Hepatocyte (in vitro differentiated cells): Measurements from ENCODE around the gene ABCE1. TPM values are rescaled to one million over a fixed set of nuclear protein-coding genes. Genes with fewer than 3 reads are reported as not detected.

Experiments
- DNase-seq: peaks from one replicate; pipeline ENCODE4 v3.0.0-alpha.2; 2016; ENCODE audit warnings: low spot score
- H2AFZ ChIP-seq: fragments of 200-600 bp; sonication (generic); 2 replicates; pipeline ENCODE4 v1.6.0; 2016; ENCODE audit warnings: antibody characterized with exemption, mild to moderate bottlenecking
- H3K27ac ChIP-seq: fragments of 200-600 bp; sonication (generic); 2 replicates; pipeline ENCODE4 v1.5.1; 2016; ENCODE audit warnings: mild to moderate bottlenecking
- H3K27me3 ChIP-seq: fragments of 200-600 bp; sonication (generic); 2 replicates; pipeline ENCODE4 v1.6.1; 2016
- H3K36me3 ChIP-seq: fragments of 200-600 bp; sonication (generic); replicated peaks from 2 replicates; pipeline ENCODE4 v1.5.1; 2016; ENCODE audit warnings: low read depth; ENCODE audit not compliant: insufficient read depth
- H3K4me1 ChIP-seq: fragments of 200-600 bp; sonication (generic); 2 replicates; pipeline ENCODE4 v1.5.1; 2016; ENCODE audit warnings: mild to moderate bottlenecking, moderate library complexity; ENCODE audit not compliant: insufficient read depth
- H3K4me2 ChIP-seq: fragments of 200-600 bp; sonication (generic); 2 replicates; pipeline ENCODE4 v1.6.0; 2016
- H3K4me3 ChIP-seq: fragments of 200-600 bp; sonication (generic); 2 replicates; pipeline ENCODE4 v1.5.1; 2016; ENCODE audit warnings: mild to moderate bottlenecking
- H3K79me2 ChIP-seq: fragments of 200-600 bp; sonication (generic); 2 replicates; pipeline ENCODE4 v1.6.0; 2017; ENCODE audit warnings: mild to moderate bottlenecking
- H3K9me2 ChIP-seq: fragments of 200-600 bp; sonication (generic); replicated peaks from 2 replicates; pipeline ENCODE4 v1.6.0; 2017; ENCODE audit warnings: mild to moderate bottlenecking; ENCODE audit not compliant: insufficient read depth
- H3K9me3 ChIP-seq: fragments of 200-600 bp; sonication (generic); 2 replicates; pipeline ENCODE4 v1.5.1; 2016; ENCODE audit warnings: low read depth, mild to moderate bottlenecking
- H4K20me1 ChIP-seq: fragments of 200-600 bp; sonication (generic); 2 replicates; pipeline ENCODE4 v1.6.0; 2016; ENCODE audit warnings: mild to moderate bottlenecking; ENCODE audit not compliant: insufficient read depth, poor library complexity, severe bottlenecking
- EZH2 ChIP-seq: fragments of 200-600 bp; sonication (generic); IDR thresholded peaks from 2 replicates; pipeline ENCODE4 v1.6.1; 2016; ENCODE audit warnings: antibody characterized with exemption, mild to moderate bottlenecking, borderline replicate concordance
- EZH2phosphoT487 ChIP-seq: fragments of 200-600 bp; sonication (generic); IDR thresholded peaks from one replicate; pipeline ENCODE4 v1.6.1; 2018; ENCODE audit warnings: antibody characterized with exemption, mild to moderate bottlenecking, low read depth, moderate library complexity; ENCODE audit not compliant: unreplicated experiment, severe bottlenecking
- WGBS: methylation state at CpG from one replicate; pipeline ENCODE4 v1.1.6; 2016; ENCODE audit warnings: low lambda C conversion rate; ENCODE audit errors: missing lambda C conversion rate; 5-methylcytosine and 5-hydroxymethylcytosine counted together
- polyA plus RNA-seq: library from polyadenylated mRNA; unstranded; fragments of >200 nt; fragmentation: Nextera tagmentation; extraction: Ambion mirVana; gene quantifications from 2 replicates; pipeline ENCODE4 v1.2.1, GENCODE V29; 2016
- total RNA-seq: library from RNA; depleted of rRNA; stranded (reverse); fragments of >200 nt; gene quantifications from 2 replicates; pipeline ENCODE4 v1.2.3, GENCODE V29; 2014
- TF ChIP-seq, protein P1 (sequence below): fragments of 200-600 bp; sonication (generic); IDR thresholded peaks from 2 replicates; pipeline ENCODE4 v1.5.1; 2016; ENCODE audit warnings: antibody characterized with exemption, mild to moderate bottlenecking; ENCODE audit not compliant: poor library complexity

ABCE1 gene
- total RNA-seq (68.8 and 82.4 TPM in 2 replicates), polyA plus RNA-seq (24.3 and 27.1 TPM in 2 replicates)

DNA sequence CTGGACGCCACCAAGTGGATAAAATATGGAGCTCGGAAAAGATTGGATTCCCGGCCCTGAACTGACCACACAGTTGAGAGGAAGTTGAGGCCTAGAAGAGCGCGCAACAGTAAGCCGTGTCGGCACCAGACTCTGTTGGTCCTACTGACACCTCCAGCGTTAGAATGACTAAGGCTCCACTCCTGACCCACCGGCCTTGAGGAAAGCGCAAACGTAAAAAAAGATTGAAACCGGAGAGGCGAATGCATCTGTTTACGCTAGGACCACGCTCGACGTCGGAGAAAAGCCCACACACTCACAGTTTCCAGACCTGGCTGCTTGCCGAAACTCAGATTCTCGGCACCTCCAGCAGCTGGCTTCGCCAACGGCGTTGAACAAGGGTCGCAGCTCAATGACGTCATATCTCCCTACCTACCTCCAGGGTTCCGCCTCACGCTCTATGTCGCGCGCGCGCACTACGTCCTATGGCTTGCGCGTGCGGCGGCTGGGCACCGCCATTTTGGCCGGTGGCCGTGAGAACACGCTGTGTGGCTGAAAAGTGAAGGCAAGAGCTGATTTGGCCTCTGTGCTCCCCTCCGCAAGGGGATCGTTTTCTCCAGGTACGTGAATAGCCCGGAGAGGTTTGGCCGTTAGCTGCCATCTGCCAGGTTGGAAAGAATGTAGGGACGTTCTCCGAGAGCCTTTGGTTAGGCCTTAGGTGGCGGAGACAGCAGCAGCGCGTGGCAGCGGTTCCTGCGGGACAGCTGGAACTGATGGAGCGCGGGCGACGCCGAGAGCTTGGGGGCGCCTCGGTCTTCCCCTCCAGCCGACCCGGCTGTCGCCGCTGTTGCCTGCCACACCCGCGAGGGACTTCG, at the start of gene ABCE1, which contains the start of gene ANAPC10:
ABCE1 (plus strand) TSS at position 491 of the 854 bp plus-strand sequence. CDS start 6,102 bp downstream, outside the sequence.
ANAPC10 (minus strand) TSS at position 376 of the 854 bp plus-strand sequence. CDS start 2,097 bp downstream, outside the sequence.
- TF ChIP-seq EZH2phosphoT487 = no peak
- TF ChIP-seq, protein P1, sequence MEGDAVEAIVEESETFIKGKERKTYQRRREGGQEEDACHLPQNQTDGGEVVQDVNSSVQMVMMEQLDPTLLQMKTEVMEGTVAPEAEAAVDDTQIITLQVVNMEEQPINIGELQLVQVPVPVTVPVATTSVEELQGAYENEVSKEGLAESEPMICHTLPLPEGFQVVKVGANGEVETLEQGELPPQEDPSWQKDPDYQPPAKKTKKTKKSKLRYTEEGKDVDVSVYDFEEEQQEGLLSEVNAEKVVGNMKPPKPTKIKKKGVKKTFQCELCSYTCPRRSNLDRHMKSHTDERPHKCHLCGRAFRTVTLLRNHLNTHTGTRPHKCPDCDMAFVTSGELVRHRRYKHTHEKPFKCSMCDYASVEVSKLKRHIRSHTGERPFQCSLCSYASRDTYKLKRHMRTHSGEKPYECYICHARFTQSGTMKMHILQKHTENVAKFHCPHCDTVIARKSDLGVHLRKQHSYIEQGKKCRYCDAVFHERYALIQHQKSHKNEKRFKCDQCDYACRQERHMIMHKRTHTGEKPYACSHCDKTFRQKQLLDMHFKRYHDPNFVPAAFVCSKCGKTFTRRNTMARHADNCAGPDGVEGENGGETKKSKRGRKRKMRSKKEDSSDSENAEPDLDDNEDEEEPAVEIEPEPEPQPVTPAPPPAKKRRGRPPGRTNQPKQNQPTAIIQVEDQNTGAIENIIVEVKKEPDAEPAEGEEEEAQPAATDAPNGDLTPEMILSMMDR = peak; percentile 46
- DNase-seq = peak; percentile 100
- peak within 1 kb of the TSS; percentile 82 for H2AFZ ChIP-seq
- H4K20me1 ChIP-seq = peaks cover 14% of the 10 kb centered on the region
- H3K27ac ChIP-seq = peak within 1 kb of the TSS; percentile 97
- H3K79me2 ChIP-seq = peaks cover 90% of the 10 kb centered on the region
- no peaks in the 10 kb centered on the region for H3K9me2 ChIP-seq
- H3K4me2 ChIP-seq = peak within 1 kb of the TSS; percentile 92
- peaks cover 21% of the 10 kb centered on the region for H3K4me1 ChIP-seq
- peaks cover 12% of the 10 kb centered on the region for H3K9me3 ChIP-seq
- 1% methylated on average over 63 of the region's 67 CpGs for WGBS
- H3K4me3 ChIP-seq = peak within 1 kb of the TSS; percentile 66
- H3K36me3 ChIP-seq = no peaks in the 10 kb centered on the region
- no peaks in the 10 kb centered on the region for H3K27me3 ChIP-seq

DNA sequence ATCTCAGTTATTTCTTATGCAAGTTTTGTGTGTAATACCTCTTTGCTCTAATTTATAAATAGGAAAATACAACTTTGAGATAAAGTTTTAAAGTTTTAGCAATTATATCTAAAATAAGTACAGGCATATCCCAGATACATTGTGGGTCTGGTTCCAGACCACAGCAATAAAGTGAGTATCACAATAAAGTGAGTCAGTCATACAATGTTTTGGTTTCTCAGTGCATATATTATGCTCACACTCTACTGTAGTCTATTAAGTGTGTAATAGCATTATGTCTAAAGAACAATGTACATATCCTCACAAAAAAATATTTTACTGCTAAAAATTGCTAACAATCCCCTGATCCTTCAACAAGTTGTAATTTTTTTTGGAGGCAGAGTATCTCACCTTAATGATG, 49.3 kb upstream of the ABCE1 start:
- no peaks in the 10 kb centered on the region for H3K36me3 ChIP-seq
- peaks cover 6% of the 10 kb centered on the region for H3K79me2 ChIP-seq
- H3K4me2 ChIP-seq = no peak overlapping the region
- H3K27me3 ChIP-seq = no peaks in the 10 kb centered on the region
- no peaks in the 10 kb centered on the region for H4K20me1 ChIP-seq
- no peak overlapping the region for H2AFZ ChIP-seq
- TF ChIP-seq, protein P1 = no peak
- no peak for TF ChIP-seq EZH2
- TF ChIP-seq EZH2phosphoT487 = no peak
- DNase-seq = no peak
- H3K9me3 ChIP-seq = no peaks in the 10 kb centered on the region
- no peaks in the 10 kb centered on the region for H3K9me2 ChIP-seq
- H3K4me3 ChIP-seq = no peak overlapping the region
- no peak overlapping the region for H3K27ac ChIP-seq
- H3K4me1 ChIP-seq = no peaks in the 10 kb centered on the region

DNA sequence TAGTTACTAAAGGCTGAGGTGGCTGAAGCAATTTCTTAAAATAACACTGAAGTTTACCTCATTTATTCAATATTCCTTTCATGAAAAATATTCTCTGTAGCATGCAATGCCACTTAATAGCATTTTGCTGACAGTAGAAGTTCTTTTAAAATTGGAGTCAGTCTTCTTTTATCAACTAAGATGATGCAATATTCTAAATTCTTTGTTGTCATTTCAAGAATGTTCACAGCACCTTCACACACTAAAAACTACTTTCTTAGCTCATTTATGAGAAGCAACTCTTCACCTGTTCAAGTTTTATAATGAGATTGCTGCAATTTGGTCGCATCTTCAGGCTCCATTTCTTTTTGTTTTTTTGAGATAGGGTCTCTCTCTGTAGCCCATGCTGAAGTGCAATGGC, 48.9 kb upstream of the ABCE1 start:
- Histone ChIP-seq H3K36me3 (no peaks in the 10 kb centered on the region), H3K4me2 (no peak overlapping the region), H4K20me1 (no peaks in the 10 kb centered on the region), H3K9me3 (no peaks in the 10 kb centered on the region), H3K27ac (no peak overlapping the region), H2AFZ (no peak overlapping the region), H3K9me2 (no peaks in the 10 kb centered on the region), H3K27me3 (no peaks in the 10 kb centered on the region), H3K79me2 (peaks cover 6% of the 10 kb centered on the region), H3K4me3 (no peak overlapping the region), H3K4me1 (no peaks in the 10 kb centered on the region)
- WGBS = 86% methylated on average over 1 of the region's 1 CpG
- DNase-seq = no peak
- TF ChIP-seq EZH2phosphoT487 (no peak), EZH2 (no peak)
- TF ChIP-seq, protein P1 = no peak
